Stimulated activated CD4-positive, alpha-beta T cell treated with anti-CD3 and anti-CD28 coated beads, Interleukin-15, amount 100 ng/mL, for 24 hours (primary cell): ENCODE measurements around the gene ZBTB38.
A peak's percentile ranks its signal among the peaks of the same experiment; 100 is the strongest.

ENCODE experiments used
- DNase-seq: peaks from one replicate; pipeline ENCODE4 v3.0.0-alpha.2; 2020

Gene ZBTB38

DNA sequence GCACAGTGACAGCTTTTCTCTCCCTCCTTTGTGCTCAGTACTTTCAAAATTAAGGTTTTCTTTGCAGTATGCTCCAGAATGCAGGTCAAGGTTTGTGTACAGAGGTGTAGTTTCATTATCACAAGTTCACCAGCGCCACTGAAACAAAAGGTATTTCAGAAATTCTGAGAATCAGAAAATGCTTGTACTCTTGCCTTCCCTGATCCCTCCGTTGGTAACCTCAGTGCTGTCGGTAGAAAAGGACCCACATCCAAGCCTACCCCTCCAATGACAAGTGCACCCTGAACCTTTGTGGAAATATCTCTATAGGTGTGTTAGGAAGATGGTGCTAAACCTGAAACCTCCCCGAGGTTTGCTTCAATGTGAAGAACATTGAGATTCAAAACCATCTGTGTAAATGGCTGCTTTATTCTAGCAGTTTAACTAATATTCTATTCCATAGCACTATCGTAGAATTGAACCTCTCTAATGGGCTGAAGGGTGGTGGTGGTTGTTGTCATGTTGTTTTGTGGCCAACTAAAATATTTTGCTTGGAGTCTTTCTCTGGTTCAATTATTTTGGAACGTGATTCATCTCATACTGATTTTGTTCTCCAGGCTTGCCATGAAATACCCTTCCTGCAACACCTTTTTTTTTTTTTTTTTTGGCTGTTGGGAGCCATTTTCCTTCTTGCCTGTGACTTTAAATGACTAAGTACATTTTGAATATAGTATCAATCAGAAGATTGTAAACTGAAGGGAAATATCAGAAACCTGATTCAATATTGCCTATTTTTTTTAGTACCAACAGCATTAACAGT is 20.7 kb downstream of the ZBTB38 start:
- no peak for DNase-seq

DNA sequence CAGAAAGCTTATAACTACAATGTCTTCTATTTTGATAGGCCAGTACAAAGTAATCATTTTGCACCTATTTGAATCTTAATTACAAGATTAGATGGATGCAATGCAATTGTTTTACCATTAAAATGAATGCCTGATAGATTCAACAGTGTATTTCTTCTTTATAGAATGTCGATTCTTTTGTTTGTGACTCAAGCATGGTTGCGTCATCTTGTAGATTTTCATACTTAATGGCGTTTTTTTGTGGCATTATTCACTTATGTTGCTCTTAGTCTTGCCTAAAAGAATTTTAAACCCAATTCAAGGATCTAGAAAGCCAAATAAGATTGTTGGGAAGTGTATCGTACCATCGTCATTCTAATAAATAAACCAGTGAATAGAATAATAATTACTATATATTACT is 21.4 kb downstream of the ZBTB38 start:
- no peak for DNase-seq

DNA sequence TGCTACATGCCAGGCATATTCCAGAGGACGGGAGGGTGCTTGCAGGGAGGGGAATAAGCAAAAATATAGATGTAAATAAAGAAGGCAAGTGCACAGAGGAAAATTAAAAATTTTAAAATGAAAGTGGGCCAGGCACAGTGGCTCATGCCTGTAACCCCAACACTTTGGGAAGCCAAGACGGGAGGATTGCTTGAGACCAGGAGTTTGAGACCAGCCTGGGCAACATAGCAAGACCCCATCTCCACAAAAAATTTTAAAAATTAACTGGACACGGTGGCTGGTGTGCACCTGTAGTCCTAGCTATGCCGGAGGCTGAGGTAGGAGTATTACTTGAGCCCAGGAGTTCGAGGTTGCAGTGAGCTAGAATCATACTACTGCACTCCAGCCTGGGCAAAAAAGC is 22.4 kb downstream of the ZBTB38 start:
- DNase-seq: no peak

DNA sequence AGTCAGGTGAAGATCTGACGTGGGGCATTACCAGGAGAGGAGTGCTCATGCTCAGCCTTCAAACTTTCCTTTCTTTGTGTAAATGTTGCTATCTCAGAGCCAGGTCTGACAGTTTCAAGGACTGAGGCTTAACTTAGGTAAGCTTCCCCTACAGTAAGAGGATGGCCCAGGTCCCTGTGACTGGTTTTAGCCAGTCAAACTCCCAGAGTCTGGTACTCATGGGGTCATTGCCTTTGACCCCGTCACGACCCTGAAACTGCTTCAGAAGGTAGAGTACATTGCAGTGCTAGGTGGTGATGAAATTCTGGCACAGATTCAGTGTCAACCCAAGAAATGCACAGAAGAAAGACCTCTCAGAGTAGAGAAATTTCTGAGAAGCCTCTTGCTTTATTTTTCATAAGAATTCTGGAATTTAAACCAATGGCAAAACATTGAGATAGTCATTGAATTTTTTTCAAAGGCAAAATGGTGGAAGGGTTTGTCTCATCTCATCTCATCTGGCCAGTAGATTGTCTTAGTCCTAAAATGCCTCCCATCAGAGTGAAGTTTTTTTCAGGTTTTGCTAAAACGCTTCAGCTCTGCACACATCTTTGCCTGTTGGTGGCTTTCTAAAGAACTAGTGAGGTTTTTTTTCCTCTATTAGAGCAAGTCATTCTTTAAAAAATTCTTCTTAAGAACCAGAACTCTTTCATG is 23.1 kb downstream of the ZBTB38 start:
- DNase-seq: no peak

DNA sequence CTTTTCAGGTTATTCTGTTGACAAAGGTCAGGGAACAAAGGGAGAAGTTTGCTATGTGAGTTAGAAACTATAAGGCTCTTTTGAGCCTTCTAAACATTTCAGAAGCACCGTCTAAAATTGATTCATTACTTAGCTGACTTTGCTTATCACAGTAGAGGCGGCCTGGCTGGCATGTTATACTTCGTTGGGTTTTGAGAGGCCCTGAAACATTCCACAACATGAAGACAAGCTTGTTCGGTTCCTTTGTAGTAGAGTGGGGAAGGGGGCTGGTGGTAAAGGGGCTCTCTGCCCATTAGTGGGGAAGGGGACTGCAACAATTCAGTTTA is 23.6 kb downstream of the ZBTB38 start:
- no peak for DNase-seq

DNA sequence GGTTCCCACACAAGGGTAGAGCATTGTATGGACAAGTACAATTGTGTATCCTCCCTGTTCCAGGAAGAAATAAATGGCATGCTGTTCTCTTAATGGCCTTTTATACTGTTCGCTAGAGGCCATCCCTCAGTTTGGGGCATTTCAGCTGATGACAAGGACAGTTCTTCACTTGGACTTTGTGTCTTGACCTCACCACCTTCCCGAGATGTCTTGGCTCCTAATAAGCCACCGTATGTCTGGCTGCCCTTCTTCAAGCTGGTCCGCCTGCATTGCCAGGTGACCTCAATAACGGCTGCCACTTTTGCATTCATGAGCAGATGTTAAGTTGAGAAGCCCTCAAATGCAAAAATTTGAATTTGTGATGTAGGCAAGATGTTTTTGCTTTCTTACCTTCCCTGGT is 24.1 kb downstream of the ZBTB38 start:
- no peak for DNase-seq

DNA sequence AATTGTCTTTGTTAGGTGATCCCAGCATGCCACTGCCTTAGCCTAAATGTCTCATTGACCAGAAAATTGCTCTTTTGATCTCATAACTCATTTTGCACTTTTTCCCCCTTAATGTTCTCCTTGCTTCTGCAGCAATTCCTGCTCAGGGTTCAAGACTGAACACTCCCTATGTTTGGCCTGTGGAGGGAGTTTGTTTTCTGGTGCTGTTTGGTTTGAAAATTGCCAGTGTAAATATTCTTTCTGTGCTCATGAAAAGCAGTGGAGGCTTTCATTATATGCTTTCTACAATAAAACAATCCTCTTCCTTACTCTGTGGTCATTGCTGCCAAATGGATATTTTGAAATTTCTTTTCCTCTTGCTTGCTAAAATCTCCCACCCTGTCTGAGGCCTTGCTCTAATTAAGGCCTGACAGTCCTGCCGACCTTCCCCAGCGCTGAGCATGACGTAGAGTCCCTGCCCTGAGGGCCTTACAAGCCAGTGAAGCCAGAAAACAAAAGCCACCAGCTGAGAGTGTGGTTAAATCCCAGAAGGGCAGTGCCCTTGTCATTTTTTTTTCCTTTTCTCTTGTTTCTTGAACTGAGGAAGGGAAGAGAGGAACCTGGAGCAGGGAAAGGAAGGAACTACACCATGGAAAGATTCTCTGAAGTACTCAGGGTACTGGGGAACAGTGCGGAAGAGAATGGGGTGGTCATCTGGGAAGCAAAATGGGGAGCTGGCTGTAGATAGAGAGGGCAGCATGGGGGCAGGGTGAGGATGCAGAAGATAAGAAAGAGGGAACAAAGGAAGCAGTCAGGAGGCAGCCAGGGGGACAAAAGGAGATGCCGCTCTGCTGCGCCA is 24.8 kb downstream of the ZBTB38 start:
- DNase-seq: no peak

DNA sequence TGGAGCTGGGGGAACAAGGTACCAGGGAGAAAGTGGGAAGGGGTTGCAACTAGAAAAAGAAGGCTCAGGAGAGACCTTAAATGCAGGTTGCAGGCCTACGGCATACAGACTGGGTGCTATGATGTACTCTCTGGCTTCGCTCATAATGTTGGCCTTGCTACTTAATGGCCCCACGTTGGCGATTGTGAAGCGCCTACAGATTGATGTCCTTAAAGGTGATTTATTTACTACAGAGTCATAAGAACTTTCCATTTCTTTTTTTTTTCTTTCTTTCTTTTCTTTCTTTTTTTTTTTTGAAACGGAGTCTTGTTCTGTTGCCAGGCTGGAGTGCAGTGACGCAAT is 25.4 kb downstream of the ZBTB38 start:
- no peak for DNase-seq

DNA sequence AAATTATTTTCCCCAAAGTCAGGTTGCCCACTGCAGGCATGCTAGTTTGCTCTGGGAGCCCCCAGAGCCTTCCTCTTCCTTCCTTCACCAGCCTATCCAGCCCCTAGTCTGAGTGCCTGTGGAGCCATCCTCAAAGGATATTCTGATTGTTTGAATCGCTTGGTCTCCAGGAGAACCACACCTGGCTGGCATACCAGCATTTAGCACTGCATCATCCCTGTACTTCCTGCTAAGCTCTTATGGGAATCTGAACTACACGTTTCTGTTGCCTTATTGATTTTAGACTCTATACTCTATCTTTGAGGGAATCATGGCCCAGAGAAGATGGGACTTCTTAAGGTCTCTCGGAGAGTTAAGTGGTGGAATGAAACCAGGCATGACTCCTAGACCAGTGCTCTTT is 26.3 kb downstream of the ZBTB38 start:
- no peak for DNase-seq

DNA sequence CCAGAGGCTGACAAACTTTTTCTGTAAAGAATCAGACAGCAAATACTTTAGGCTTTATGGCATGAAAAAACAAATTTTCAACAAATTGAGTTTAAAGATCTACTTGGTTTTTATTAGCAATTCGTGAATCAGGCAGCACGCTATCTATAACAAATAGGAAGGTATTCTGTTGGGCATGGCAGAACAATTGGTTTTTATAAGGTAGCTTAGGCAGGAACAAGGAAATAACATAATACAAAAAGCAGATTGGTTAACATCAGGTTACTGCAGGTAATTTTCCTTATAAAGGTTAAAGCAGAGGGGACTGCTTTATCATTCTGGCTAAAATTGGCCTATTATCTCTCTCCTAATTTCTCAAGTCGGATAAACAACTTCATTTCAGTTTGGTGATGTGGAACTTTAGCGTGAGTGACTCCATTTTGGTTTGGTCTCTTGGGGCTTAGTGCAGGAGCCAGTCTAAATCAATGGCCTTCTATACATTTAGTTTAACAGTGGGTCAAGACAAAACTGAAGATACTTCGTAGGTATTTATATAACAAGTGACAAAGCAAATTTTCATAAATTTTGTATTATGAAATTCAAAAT is 26.8 kb downstream of the ZBTB38 start:
- no peak for DNase-seq

DNA sequence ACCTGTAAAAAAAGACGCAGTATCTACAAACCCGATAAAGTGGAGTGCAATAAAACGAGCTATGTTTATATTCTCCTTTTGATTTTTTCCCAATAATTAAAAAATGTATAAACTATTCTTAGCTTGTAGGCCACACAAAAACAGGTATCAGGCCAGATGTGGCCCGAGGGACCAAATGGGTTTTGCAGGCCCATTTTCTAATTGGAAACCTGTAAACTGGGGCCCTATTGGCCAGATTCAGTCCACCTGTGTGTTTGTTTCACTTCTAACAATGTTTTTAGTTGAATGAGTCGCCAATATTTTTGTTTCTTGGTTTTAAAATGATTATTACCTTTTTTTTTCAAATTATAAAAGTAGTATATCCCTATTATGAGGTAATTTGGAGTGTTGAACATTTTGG is 29.7 kb downstream of the ZBTB38 start:
- DNase-seq: no peak

DNA sequence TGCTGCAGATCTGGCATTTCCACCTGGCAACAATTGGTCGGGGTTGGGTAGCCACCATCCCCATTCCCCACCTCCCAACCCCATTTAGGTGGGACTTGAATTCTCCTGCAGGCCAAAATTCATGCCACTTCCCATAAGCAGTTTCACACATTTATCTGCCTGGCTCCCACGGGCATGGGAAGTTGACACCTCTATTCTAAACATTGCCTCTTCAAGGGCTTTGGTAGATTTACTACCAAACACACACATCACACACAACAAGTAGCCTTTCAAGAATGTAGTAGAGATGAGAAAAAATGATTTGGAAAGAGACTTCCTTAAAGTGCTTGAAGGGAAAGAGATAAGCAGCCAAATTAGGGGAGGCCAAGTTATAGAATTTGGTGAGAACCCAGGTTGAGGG is 30.9 kb downstream of the ZBTB38 start:
- DNase-seq: no peak

DNA sequence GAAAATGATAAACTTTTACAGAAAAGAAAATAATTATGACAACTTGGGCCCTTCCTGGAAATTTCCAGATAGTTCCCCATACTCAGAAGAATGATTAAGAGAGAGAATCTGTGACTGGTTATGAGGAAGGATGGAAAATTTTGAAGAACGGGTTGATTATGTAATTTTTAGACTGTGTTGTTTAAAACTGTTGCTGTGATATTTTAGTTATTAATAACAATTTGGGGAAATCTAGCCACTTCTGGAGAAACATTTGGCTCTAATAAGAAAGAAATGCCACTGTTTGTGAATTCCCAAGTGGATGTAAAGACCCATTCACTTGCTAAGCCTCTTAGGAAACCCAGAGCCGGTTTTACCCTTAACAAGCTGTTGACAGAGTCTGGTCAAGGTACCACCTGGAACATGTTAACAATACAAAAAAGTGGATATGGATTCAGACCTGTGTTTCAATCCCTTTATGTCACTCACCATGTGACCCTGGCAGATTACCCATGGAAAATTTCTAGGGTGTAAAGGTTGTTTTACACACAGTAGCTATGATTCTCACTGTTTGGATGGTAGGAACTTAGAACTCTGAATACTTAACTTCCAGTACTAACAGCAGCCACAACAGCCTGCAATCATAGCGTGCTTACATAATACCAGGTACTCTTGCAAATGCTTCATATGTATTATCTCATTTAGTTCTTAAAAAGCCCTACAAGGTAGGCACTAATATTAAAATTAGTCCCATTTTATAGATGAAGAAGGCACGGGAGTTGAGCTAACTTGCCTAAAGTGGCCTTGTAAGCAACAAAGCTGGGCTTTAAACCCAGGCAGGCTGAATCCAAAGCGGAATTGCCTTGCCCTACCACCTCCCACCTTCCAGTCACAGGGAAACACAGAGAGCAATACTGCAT is 32.0 kb downstream of the ZBTB38 start:
- no peak for DNase-seq

DNA sequence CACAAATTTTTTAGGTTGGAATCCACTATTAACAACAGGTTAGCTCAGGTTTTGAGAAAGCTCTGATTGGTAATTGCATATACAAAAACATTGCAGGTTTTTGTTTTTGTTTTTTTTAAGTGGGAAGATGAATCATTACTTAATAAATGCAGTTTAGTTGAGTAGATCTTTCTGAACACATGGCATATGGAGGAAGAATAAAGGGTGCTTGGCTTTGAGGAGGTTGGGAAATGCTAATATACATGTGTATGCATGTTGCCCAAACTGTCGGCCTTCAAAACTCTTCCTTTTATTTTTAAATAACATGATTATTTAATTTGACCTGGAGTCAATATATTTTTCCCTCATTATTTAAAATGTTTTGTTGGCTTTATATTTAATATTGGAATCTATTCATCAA is 32.8 kb downstream of the ZBTB38 start:
- no peak for DNase-seq

DNA sequence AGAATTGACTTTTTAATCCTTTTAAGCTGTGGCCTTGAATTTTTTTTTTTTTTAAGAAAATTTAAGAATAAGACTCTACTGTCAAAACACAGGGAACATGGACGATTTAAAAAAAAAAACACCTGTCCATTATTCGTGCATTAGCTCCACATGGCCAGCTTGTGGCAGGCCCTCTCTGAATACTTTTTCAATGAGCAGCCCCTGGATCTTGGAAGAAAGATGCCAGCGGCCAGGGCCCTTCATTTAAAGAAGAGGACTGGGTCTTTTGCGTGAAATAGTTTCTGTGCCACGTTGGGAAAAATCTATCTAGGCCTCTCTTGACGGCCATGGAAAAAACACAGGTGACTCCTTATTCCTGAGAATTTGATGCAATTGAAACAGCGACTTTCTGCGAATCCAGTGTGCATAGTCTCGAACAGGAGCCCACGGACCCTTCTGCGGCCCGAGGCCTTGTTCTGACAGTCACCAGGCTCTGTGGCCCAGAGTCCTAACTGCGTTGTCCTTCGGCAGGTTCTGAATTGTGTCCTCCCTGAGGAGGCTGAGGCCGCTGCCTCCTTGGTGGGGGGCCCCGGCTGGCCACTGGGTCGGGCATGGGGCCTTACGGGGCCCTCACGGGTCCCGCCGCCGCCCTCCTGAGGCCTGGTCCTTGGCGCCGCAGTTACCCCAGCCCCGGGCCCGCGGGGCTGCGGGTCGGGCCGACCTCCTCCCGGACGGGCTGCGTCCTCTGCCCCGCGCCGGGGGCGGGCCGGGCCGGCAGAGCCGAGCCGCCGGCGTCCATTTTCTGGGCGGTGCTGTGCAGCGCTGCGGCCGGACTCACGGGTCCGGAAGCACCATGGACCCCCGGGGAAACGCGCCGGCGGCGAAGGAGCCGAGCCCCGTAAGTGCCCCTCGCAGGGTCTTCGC is 33.5 kb downstream of the ZBTB38 start:
- DNase-seq: peak; percentile 58

DNA sequence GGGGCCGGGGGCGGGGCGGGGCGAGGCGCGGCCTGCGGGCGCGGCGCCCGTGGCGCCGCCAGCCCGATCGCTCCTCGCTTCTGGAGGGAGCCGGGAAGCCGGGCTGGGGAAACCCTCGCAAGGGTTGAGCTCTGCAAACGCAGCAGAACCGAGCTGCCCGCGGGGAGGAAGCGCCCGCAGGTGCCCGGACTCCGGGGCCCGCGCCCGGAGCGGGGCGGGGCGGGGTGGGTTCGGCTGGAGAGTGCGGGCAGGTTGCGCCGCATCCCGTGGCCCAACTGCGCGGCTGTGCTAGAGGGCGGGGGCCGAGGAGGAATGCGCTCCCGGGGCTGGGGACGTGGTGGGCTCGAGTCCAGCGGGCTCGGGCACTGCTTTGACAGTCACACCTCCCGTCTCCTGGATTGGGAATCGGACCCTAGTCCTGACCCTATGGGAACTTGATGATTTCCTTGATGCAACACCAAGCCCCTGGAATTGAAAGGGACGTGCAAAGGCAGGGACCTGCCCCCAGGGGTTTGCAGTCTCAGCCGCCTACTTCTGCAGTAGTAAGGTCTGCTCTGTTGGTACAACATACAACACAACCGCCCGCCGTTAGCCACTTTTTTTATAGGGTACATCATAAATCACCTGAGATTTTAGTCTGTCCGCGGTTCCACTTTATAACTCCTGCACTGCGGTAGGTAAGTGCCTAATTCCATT is 34.3 kb downstream of the ZBTB38 start:
- DNase-seq: peak; percentile 61

DNA sequence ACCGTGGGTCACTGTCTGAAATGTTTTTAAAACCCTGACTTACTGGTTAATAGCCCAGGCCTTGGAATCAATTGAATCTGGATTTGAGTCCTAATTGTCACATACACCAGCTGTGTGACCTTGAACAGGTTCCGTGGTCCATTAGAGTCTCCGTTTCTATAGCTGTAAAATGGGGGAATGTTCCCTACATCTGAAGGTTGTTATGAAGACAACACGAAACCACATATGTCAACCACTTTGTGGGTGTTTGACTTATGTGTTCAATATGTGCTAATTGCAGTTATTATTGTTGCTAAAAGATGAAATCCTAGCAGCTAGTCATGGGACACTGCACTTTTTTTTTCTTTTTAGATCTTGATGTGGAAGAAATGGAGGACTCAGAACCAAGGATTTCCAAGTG is 35.3 kb downstream of the ZBTB38 start:
- DNase-seq: no peak

DNA sequence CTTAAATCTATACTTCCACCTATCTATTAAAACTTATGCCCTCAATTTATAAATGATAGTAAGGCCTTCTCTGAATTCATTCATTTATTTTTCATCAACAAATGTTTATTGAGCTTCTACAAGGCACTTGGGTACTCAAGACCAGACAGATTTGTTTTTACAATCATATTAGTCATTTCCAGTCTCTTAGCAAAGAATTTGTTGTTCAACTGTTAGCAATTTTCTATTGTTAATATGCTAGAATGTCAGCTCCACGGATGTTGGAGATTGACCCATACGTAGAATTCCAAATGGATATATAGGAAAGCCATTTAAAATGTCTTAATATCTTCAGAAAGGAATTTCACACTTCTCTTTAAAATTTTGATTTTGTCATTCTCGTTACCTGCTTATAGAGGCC is 36.7 kb downstream of the ZBTB38 start:
- no peak for DNase-seq

DNA sequence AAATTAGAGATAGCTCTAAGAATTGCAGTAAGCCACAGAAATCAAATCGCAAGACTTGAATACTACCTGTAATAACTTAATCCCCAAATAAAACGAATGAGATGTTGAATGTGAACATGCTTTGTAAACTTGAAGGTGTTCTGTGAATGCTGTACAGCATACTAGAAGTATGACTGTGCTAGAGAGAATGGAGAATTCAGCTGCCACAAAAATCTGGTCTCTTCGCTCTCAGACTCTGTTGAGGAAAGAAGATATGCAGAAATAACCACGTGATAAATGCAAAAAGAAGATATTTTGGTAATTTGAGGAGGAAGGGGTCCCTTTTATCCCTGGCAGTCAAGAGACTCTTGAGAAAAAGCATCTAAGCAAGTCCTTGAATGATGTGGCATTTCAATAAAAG is 37.3 kb downstream of the ZBTB38 start:
- no peak for DNase-seq

DNA sequence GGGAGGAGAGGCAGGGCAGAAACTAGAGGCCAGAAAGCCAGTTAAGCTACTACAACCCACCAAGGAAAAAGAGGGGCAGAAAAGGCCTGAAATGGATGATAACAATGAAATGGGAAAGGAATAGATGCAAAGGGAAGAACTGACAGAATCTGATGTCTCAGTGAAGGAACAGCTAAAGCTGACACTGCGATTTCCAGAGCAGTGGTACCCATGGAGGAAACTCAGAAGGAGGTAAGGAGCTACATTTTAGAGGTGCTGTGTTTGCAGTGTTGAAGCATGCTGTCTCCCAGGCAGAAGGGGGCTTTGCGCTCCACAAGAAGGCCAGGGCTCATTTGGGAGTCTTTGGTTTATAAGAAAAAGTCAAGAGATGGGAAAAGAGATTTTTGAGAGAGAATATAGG is 38.0 kb downstream of the ZBTB38 start:
- DNase-seq: no peak

DNA sequence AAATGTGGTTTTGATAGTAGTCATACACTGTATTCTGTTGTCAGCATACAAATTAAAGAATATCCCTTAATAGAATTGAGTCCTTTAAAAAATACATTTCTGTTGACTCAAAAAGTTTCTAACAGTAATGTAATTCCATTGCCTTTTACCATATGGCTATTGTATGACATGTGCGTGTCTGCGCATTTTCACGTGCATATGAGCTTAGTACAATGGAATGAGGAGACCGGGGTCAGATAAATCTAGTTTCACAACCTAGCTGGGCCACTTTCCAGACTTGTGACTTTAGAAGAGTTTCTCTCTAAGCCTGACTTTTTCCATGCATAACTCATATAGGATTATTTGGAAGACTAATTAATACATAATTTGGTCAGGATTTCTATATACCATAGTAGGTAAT is 38.7 kb downstream of the ZBTB38 start:
- DNase-seq: no peak
